C4-2B (cell line): ENCODE results near the gene SHC1.

Experiments used
- H3K27ac ChIP-seq: fragments of 450-650 bp; 2 replicates; pipeline ENCODE4 v1.5.1; 2017
- CTCF ChIP-seq: fragments of 450-650 bp; conservative IDR thresholded peaks from 2 replicates; pipeline ENCODE4 v1.5.1; 2017; ENCODE audit warnings: mild to moderate bottlenecking
- ZFX ChIP-seq: fragments of 450-650 bp; IDR thresholded peaks from 2 replicates; pipeline ENCODE4 v1.6.1; 2017

The SHC1 gene

DNA sequence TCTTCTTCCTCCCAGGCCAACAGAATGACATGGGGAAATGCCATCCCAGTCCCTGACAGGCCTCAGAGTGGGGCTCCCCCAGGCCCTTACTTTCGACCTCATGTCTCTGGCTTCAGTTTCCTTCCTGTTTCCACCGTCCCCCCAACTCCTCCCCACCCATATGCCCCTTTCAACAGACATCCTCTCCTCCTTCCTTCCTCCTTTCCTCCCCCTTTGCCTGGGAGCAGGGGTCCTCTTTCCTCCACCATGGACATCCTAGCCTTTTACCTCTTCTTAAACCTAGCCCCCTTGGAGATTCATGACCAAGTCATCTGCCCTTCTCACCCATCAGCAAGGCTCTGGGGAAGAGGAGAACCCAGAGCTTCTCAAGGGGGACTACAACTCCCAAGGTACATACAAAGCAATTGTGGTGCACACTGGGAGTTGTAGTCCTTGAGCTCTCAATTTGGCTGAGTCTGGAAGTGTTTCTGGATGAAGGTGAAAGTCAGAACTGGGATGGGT is 36.1 kb upstream of the SHC1 start:
- peak overlapping the region; percentile 99 for H3K27ac ChIP-seq
- no peak for TF ChIP-seq CTCF
- TF ChIP-seq ZFX = no peak

GRCh38 chr1:155005076-155006011 is 34.8 kb upstream of the SHC1 start:
- peak overlapping the region; percentile 99 for H3K27ac ChIP-seq
- no peak for TF ChIP-seq CTCF
- peak; percentile 75 for TF ChIP-seq ZFX

- TF ChIP-seq ZFX (no peak), CTCF (no peak)
- H3K27ac ChIP-seq = peak overlapping the region; percentile 99
Observed at GRCh38 chr1:155004352-155005075, 34.0 kb upstream of the SHC1 start.

DNA sequence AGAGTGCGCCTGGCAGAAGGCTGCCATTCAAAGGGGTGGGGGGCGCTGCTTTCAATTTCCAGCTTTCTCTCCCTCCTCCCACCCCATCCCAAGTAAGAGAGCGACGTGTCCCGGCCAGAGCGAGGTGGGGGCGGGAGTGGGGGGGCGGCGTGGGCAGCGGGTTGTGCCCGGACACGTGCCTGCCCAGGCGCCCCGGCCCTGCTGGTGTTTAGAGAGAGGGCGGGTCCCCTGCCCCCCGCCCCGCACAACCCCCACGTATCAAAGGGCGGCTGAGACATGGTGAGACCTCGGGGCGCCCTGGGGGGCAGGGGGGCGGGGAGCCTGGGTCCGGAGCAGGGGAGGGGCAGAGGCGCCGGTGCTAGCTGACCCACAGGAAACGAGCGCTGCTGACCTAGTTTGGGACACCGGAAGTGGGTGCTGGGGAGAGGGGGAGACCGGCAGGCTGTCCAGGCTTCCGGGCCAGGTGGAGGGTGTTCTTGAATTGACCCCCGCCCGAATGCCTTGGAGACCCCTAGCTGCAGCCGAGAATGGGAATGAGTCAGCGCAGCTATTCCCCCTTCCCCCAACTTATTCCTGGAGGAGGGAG is 33.3 kb upstream of the SHC1 start:
- peak overlapping the region; percentile 99 for H3K27ac ChIP-seq
- TF ChIP-seq ZFX = no peak
- no peak for TF ChIP-seq CTCF

- no peak for TF ChIP-seq CTCF
- TF ChIP-seq ZFX = no peak
- H3K27ac ChIP-seq = peak overlapping the region; percentile 99
Observed at GRCh38 chr1:155003227-155003765, 32.7 kb upstream of the SHC1 start.

- peak within 1 kb of the TSS; percentile 99 for H3K27ac ChIP-seq
- TF ChIP-seq ZFX (peak; percentile 53; the same call in 1 of the 2 replicates), CTCF (no peak)
Observed at GRCh38 chr1:155002464-155003226, 32.1 kb upstream of the SHC1 start, which contains the start of gene ZBTB7B. ZBTB7B (plus strand) TSS chr1:155002802; CDS start chr1:155014661, 11,859 bp downstream.
